Raji (cell line): ENCODE results near the gene ICAM2.

Experiments
- POLR2A ChIP-seq: IDR thresholded peaks from 2 replicates; pipeline ENCODE4 v1.6.1; 2011; ENCODE audit warnings: low read depth, low read length, control low read depth; ENCODE audit not compliant: insufficient read depth

The ICAM2 gene

GRCh38 chr17:64055183-64056142 is 35.0 kb upstream of the ICAM2 start:
- TF ChIP-seq POLR2A = no peak

- TF ChIP-seq POLR2A = no peak
These were observed 33.9 kb upstream of the ICAM2 start for GRCh38 chr17:64054304-64054703.

GRCh38 chr17:64053101-64053500 is 32.7 kb upstream of the ICAM2 start:
- no peak for TF ChIP-seq POLR2A

GRCh38 chr17:64051153-64051552 is 30.7 kb upstream of the ICAM2 start:
- no peak for TF ChIP-seq POLR2A

- TF ChIP-seq POLR2A = no peak
These were observed 28.4 kb upstream of the ICAM2 start for GRCh38 chr17:64048805-64049204.

- TF ChIP-seq POLR2A = no peak
These were observed 24.7 kb upstream of the ICAM2 start for GRCh38 chr17:64045176-64045575.

- TF ChIP-seq POLR2A = no peak
These were observed 22.5 kb upstream of the ICAM2 start for GRCh38 chr17:64042700-64043485.

GRCh38 chr17:64041912-64042311 is 21.5 kb upstream of the ICAM2 start:
- no peak for TF ChIP-seq POLR2A

GRCh38 chr17:64040206-64040605 is 19.8 kb upstream of the ICAM2 start:
- TF ChIP-seq POLR2A = no peak

- TF ChIP-seq POLR2A = no peak
These were observed 18.6 kb upstream of the ICAM2 start for GRCh38 chr17:64039106-64039400.

- no peak for TF ChIP-seq POLR2A
These were observed 18.1 kb upstream of the ICAM2 start for GRCh38 chr17:64038331-64039105.

GRCh38 chr17:64037802-64038201 is 17.4 kb upstream of the ICAM2 start:
- no peak for TF ChIP-seq POLR2A

- TF ChIP-seq POLR2A = no peak
These were observed 16.7 kb upstream of the ICAM2 start for GRCh38 chr17:64037180-64037579.

GRCh38 chr17:64036198-64036922 is 15.9 kb upstream of the ICAM2 start:
- TF ChIP-seq POLR2A = no peak

GRCh38 chr17:64032081-64032480 is 11.6 kb upstream of the ICAM2 start:
- TF ChIP-seq POLR2A = no peak
